K562 (cell line): Measurements from ENCODE around the gene STX1B. TPM values are rescaled to one million over a fixed set of nuclear protein-coding genes. Genes with fewer than 3 reads are reported as not detected.

ENCODE experiments used
- ATAC-seq: fragments of 200-7000 bp; cut with Tn5 transposase; 3 replicates; pipeline ENCODE4 v1.9.1; 2020; ENCODE audit warnings: moderate library complexity
- BruUV-seq: library from RNA; stranded (reverse); fragments of 400-500 nt; replicated peaks from 2 replicates; lab custom pipeline; 2021; lab: Mats Ljungman, UMichigan
- CTCF ChIA-PET: fragments of 300-600 bp; formaldehyde crosslinking; extraction: SDS; loops from one replicate; lab custom pipeline; 2021; ENCODE audit warnings: low intra/inter-chr PET ratio; lab: Yijun Ruan, JAX
- POLR2A ChIA-PET: fragments of 300-600, 350-650 bp; sonication (Branson Sonifier 250); formaldehyde crosslinking; extraction: SDS; loops from one replicate; lab custom pipeline; 2021; ENCODE audit warnings: antibody characterized with exemption, inconsistent platforms; lab: Yijun Ruan, JAX
- DNase-seq, 4 experiments: peaks; one replicate each; pipeline versions ENCODE4 v3.0.0 to v3.0.0-alpha.2; 2011 to 2018; ENCODE audit warnings: low spot score in 3 of 4, mixed read lengths in 3 of 4; ENCODE audit errors: extremely low read depth in 1 of 4
- FAIRE-seq: peaks from 2 replicates; lab custom pipeline; 2011; peaks lifted over from hg19 to GRCh38; lab: Jason Lieb, UNC
- H2AFZ ChIP-seq: 2 replicates; pipeline ENCODE4 v1.6.0; 2011; ENCODE audit warnings: low read depth, low read length, control low read depth, inconsistent platforms
- H3K27ac ChIP-seq: fragments of 200-600 bp; 3 replicates; pipeline ENCODE4 v1.8.0; 2011; ENCODE audit warnings: low read depth, mild to moderate bottlenecking, control low read depth, inconsistent platforms, low read length, moderate library complexity, mixed read lengths; ENCODE audit errors: extremely low read depth
- H3K27me3 ChIP-seq, 2 experiments: fragments of 300-600 bp in 1 of 2; 2 replicates in 1 of 2; 3 replicates in 1 of 2; pipeline versions ENCODE4 v1.6.0 to v1.8.0; 2011; ENCODE audit warnings: inconsistent platforms in 2 of 2, low read length in 2 of 2, mild to moderate bottlenecking in 1 of 2, mixed read lengths in 1 of 2, moderate library complexity in 1 of 2; ENCODE audit not compliant: control insufficient read depth in 2 of 2, insufficient read depth in 2 of 2
- H3K36me3 ChIP-seq: fragments of 300-600 bp; 3 replicates; pipeline ENCODE4 v1.8.0; 2011; ENCODE audit warnings: mild to moderate bottlenecking, low read length, inconsistent platforms; ENCODE audit not compliant: control insufficient read depth, insufficient read depth
- H3K4me1 ChIP-seq, 2 experiments: fragments of 200-600 bp in 1 of 2; replicated peaks in 1 of 2; 2 replicates in 1 of 2; 3 replicates in 1 of 2; pipeline versions ENCODE4 v1.5.1 to v1.8.0; 2011; ENCODE audit warnings: inconsistent platforms in 2 of 2, low read length in 2 of 2, mild to moderate bottlenecking in 1 of 2, mixed read lengths in 1 of 2, moderate library complexity in 1 of 2; ENCODE audit not compliant: control insufficient read depth in 2 of 2, insufficient read depth in 2 of 2
- H3K4me2 ChIP-seq: 2 replicates; pipeline ENCODE4 v1.6.1; 2011; ENCODE audit warnings: low read length, control low read depth, inconsistent platforms, mixed read lengths; ENCODE audit not compliant: insufficient read depth
- H3K4me3 ChIP-seq: fragments of 200-600 bp; sonication (generic), shearing (Covaris generic); 2 replicates; pipeline ENCODE4 v1.5.1; 2016; ENCODE audit warnings: control low read depth, inconsistent platforms
- H3K79me2 ChIP-seq: fragments of 200-600 bp; 3 replicates; pipeline ENCODE4 v1.8.0; 2011; ENCODE audit warnings: low read length, inconsistent platforms; ENCODE audit not compliant: control insufficient read depth, insufficient read depth
- H3K9ac ChIP-seq, 2 experiments: 2 replicates each; pipeline versions ENCODE4 v1.6.0 to v1.6.1; 2011; ENCODE audit warnings: low read depth in 2 of 2, low read length in 2 of 2, control low read depth in 1 of 2, inconsistent platforms in 1 of 2, mild to moderate bottlenecking in 1 of 2, mixed read lengths in 1 of 2; ENCODE audit not compliant: insufficient read depth in 1 of 2
- H3K9me1 ChIP-seq: one replicate; pipeline ENCODE4 v1.6.0; 2011; ENCODE audit warnings: inconsistent platforms, mild to moderate bottlenecking, low read length, moderate library complexity; ENCODE audit not compliant: control insufficient read depth, insufficient read depth
- H3K9me3 ChIP-seq: replicated peaks from 2 replicates; pipeline ENCODE4 v1.5.1; 2011; ENCODE audit warnings: low read depth, low read length, inconsistent platforms; ENCODE audit not compliant: control insufficient read depth, insufficient read depth
- H4K20me1 ChIP-seq: replicated peaks from 2 replicates; pipeline ENCODE4 v1.6.1; 2011; ENCODE audit warnings: low read length, inconsistent platforms, mixed read lengths; ENCODE audit not compliant: control insufficient read depth, insufficient read depth
- ADNP ChIP-seq: fragments of 200-800 bp; sonication (Bioruptor generic); IDR thresholded peaks from 2 replicates; pipeline ENCODE4 v1.6.1; 2016; ENCODE audit warnings: missing genetic modification characterization, missing compliant biosample characterization
- BCOR ChIP-seq: fragments of 450-650 bp; IDR thresholded peaks from 2 replicates; pipeline ENCODE4 v1.6.1; 2016
- BRD9 ChIP-seq: fragments of 450-650 bp; IDR thresholded peaks from 2 replicates; pipeline ENCODE4 v1.6.1; 2018; ENCODE audit warnings: low read depth; ENCODE audit not compliant: partially characterized antibody
- DACH1 ChIP-seq: fragments of 450-650 bp; IDR thresholded peaks from 2 replicates; pipeline ENCODE4 v1.6.1; 2018; ENCODE audit not compliant: partially characterized antibody
- GTF2E2 ChIP-seq: fragments of 200-800 bp; sonication (Bioruptor generic); IDR thresholded peaks from 2 replicates; pipeline ENCODE4 v1.6.1; 2016; ENCODE audit warnings: missing genetic modification characterization, missing compliant biosample characterization
- KLF10 ChIP-seq: fragments of 250-450 bp; sonication (Bioruptor Pico); IDR thresholded peaks from 2 replicates; pipeline ENCODE4 v1.6.1; 2021; ENCODE audit warnings: matching md5 sums
- MCM7 ChIP-seq, 2 experiments: fragments of 450-650 bp; IDR thresholded peaks; 2 replicates each; pipeline ENCODE4 v1.6.1; 2016 to 2018
- NFYB ChIP-seq: IDR thresholded peaks from 2 replicates; pipeline ENCODE4 v1.6.1; 2011; ENCODE audit warnings: mild to moderate bottlenecking, moderate library complexity; ENCODE audit not compliant: insufficient read length; ENCODE audit errors: extremely low read depth
- NUFIP1 ChIP-seq: fragments of 450-650 bp; IDR thresholded peaks from 2 replicates; pipeline ENCODE4 v1.6.1; 2018; ENCODE audit not compliant: partially characterized antibody
- PHF20 ChIP-seq: fragments of 450-650 bp; IDR thresholded peaks from 2 replicates; pipeline ENCODE4 v1.6.1; 2018; ENCODE audit not compliant: partially characterized antibody
- SIN3A ChIP-seq, 2 experiments: fragments of 150-350 bp in 1 of 2; IDR thresholded peaks; 2 replicates each; pipeline ENCODE4 v1.6.1; 2011 to 2016; ENCODE audit warnings: borderline replicate concordance in 2 of 2, low read depth in 2 of 2, low read length in 2 of 2, mild to moderate bottlenecking in 2 of 2, moderate library complexity in 2 of 2; ENCODE audit not compliant: control insufficient read depth in 1 of 2
- SMARCA5 ChIP-seq: fragments of 450-650 bp; IDR thresholded peaks from 2 replicates; pipeline ENCODE4 v1.6.1; 2016
- SNIP1 ChIP-seq: fragments of 450-650 bp; IDR thresholded peaks from 2 replicates; pipeline ENCODE4 v1.7.1; 2017; ENCODE audit warnings: low read depth, mild to moderate bottlenecking
- TBP ChIP-seq: optimal IDR thresholded peaks from 2 replicates; pipeline ENCODE3; 2011; ENCODE audit warnings: low read depth, low read length, improper control_type of control experiment
- TEAD4 ChIP-seq, 2 experiments: sonication (generic) in 1 of 2; formaldehyde crosslinking in 1 of 2; IDR thresholded peaks; 2 replicates each; pipeline versions ENCODE4 v1.6.1 to v1.8.0; 2012 to 2022; ENCODE audit warnings: borderline replicate concordance in 1 of 2, inconsistent platforms in 1 of 2, low read length in 1 of 2, mild to moderate bottlenecking in 1 of 2, missing genetic modification reagents in 1 of 2
- ZBTB17 ChIP-seq: fragments of 450-650 bp; formaldehyde crosslinking; IDR thresholded peaks from 2 replicates; pipeline ENCODE4 v1.4.0; 2020; ENCODE audit warnings: mild to moderate bottlenecking
- ZFP1 ChIP-seq: fragments of 450-650 bp; formaldehyde crosslinking; IDR thresholded peaks from 2 replicates; pipeline ENCODE4 v1.4.0; 2020; ENCODE audit warnings: mild to moderate bottlenecking, mixed read lengths
- ZNF316 ChIP-seq: fragments of 450-650 bp; IDR thresholded peaks from 2 replicates; pipeline ENCODE4 v1.6.1; 2016
- WGBS: fragments of 100-300 bp; shearing (Covaris generic); methylation state at CpG from one replicate; pipeline ENCODE4 v1.1.6; 2016; ENCODE audit warnings: low coverage, mixed read lengths; ENCODE audit not compliant: insufficient coverage; ENCODE audit errors: missing lambda C conversion rate; 5-methylcytosine and 5-hydroxymethylcytosine counted together
- in situ Hi-C: fragments of 300-500 bp; cut with MboI; formaldehyde crosslinking; loops from 4 replicates; pipeline ENCODE4 v1.15.0; 2018; ENCODE audit warnings: inconsistent platforms, mixed read lengths
- intact Hi-C: fragments of 100-400 bp; cut with micrococcal nuclease; formaldehyde crosslinking; loops from 2 replicates; pipeline ENCODE4 v1.14.2; 2022
- polyA plus RNA-seq, 8 experiments: library from polyadenylated mRNA; depleted of rRNA in 4 of 8; stranded (reverse) in 5 of 8; unstranded in 3 of 8; fragments of >200 nt; fragmentation: Nextera tagmentation in 2 of 8; fragmentation: Illumina TruSeq in 1 of 8; extraction: Ambion mirVana in 2 of 8; extraction: Trizol in 1 of 8; gene quantifications; 2 replicates each; pipeline versions ENCODE4 v1.2.1 to v1.2.3, GENCODE V29; 2011 to 2014; ENCODE audit warnings: inconsistent platforms in 1 of 8, missing spikeins in 1 of 8
- total RNA-seq, 7 experiments: library from RNA; depleted of rRNA in 6 of 7; stranded (reverse); fragments of >200 nt in 6 of 7; fragmentation: Illumina TruSeq in 2 of 7; extraction: Trizol in 2 of 7; gene quantifications; 2 replicates each; pipeline versions ENCODE4 v1.2.1 to v1.2.3, GENCODE V29; 2011 to 2021; ENCODE audit warnings: low replicate concordance in 1 of 7
- TF ChIP-seq, protein P1 (sequence below): IDR thresholded peaks from 2 replicates; pipeline ENCODE4 v1.6.1; 2012; ENCODE audit warnings: low read depth, low read length, improper control_type of control experiment, borderline replicate concordance
- TF ChIP-seq, protein P2 (sequence below): sonication (generic); formaldehyde crosslinking; IDR thresholded peaks from 2 replicates; pipeline ENCODE4 v1.8.0; 2022; ENCODE audit warnings: mild to moderate bottlenecking, missing genetic modification reagents, borderline replicate concordance
- TF ChIP-seq, protein P3 (sequence below): fragments of 200-800 bp; sonication (Bioruptor generic); IDR thresholded peaks from 2 replicates; pipeline ENCODE4 v1.6.1; 2017; ENCODE audit warnings: missing genetic modification characterization, missing compliant biosample characterization

The STX1B gene
- total and polyA plus RNA-seq, 9 of the 15 experiments (the other 6 are each of a cell fraction or from before 2014, with no cell fraction given) = 0.07 to 2.5 (median 0.86) TPM

GRCh38 chr16:31008551-31008950, 1.9 kb downstream of the STX1B start:
- no TSS peak for BruUV-seq
- no peak overlapping the region for H2AFZ ChIP-seq
- TF ChIP-seq, protein P1, sequence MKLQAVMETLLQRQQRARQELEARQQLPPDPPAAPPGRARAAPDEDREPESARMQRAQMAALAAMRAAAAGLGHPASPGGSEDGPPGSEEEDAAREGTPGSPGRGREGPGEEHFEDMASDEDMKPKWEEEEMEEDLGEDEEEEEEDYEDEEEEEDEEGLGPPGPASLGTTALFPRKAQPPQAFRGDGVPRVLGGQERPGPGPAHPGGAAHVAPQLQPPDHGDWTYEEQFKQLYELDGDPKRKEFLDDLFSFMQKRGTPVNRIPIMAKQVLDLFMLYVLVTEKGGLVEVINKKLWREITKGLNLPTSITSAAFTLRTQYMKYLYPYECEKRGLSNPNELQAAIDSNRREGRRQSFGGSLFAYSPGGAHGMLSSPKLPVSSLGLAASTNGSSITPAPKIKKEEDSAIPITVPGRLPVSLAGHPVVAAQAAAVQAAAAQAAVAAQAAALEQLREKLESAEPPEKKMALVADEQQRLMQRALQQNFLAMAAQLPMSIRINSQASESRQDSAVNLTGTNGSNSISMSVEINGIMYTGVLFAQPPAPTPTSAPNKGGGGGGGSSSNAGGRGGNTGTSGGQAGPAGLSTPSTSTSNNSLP = no peak
- TF ChIP-seq DACH1 (no peak), ZFP1 (CRISPR knock-in tag) (no peak), NUFIP1 (no peak), ZNF316 (no peak), TEAD4 (IDR thresholded peaks at IDR 0.05; ENCODE audit: low read length) (no peak), TEAD4 (CRISPR knock-in tag; IDR thresholded peaks at IDR 0.05; ENCODE audit: borderline replicate concordance) (no peak), KLF10 (CRISPR knock-in tag) (no peak), NFYB (no peak), ZBTB17 (CRISPR knock-in tag) (no peak), TBP (no peak), ADNP (tag) (peak; percentile 54; the same call in 1 of the 2 replicates), BCOR (peak; percentile 87), SNIP1 (no peak), PHF20 (no peak), SIN3A (IDR thresholded peaks at IDR 0.05; ENCODE audit: borderline replicate concordance in 2 of 2, control insufficient read depth in 1 of 2, low read depth in 2 of 2, low read length in 2 of 2) (no peak), MCM7 (IDR thresholded peaks at IDR 0.05) (no peak), GTF2E2 (no peak), BRD9 (peak; percentile 85), SMARCA5 (peak; percentile 68; the same call in 1 of the 2 replicates)
- TF ChIP-seq, protein P2, sequence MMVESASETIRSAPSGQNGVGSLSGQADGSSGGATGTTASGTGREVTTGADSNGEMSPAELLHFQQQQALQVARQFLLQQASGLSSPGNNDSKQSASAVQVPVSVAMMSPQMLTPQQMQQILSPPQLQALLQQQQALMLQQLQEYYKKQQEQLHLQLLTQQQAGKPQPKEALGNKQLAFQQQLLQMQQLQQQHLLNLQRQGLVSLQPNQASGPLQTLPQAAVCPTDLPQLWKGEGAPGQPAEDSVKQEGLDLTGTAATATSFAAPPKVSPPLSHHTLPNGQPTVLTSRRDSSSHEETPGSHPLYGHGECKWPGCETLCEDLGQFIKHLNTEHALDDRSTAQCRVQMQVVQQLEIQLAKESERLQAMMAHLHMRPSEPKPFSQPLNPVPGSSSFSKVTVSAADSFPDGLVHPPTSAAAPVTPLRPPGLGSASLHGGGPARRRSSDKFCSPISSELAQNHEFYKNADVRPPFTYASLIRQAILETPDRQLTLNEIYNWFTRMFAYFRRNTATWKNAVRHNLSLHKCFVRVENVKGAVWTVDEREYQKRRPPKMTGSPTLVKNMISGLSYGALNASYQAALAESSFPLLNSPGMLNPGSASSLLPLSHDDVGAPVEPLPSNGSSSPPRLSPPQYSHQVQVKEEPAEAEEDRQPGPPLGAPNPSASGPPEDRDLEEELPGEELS = no peak
- TF ChIP-seq, protein P3, sequence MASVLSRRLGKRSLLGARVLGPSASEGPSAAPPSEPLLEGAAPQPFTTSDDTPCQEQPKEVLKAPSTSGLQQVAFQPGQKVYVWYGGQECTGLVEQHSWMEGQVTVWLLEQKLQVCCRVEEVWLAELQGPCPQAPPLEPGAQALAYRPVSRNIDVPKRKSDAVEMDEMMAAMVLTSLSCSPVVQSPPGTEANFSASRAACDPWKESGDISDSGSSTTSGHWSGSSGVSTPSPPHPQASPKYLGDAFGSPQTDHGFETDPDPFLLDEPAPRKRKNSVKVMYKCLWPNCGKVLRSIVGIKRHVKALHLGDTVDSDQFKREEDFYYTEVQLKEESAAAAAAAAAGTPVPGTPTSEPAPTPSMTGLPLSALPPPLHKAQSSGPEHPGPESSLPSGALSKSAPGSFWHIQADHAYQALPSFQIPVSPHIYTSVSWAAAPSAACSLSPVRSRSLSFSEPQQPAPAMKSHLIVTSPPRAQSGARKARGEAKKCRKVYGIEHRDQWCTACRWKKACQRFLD (CRISPR knock-in tag) = no peak

More at GRCh38 chr16:31008551-31008950, 1.9 kb downstream of the STX1B start:
- H3K9ac ChIP-seq = no peak overlapping the region
- H3K4me3 ChIP-seq = no peak overlapping the region
- no peaks in the 10 kb centered on the region for H3K9me1 ChIP-seq
- H4K20me1 ChIP-seq = no peaks in the 10 kb centered on the region
- no peak overlapping the region for H3K27ac ChIP-seq
- H3K27me3 ChIP-seq = peaks cover 13 to 23% of the 10 kb centered on the region in 2 experiments; a peak in 4 of 5 replicates
- no peaks in the 10 kb centered on the region for H3K9me3 ChIP-seq
- intact Hi-C loops = no loop called here
- ChIA-PET POLR2A (interaction anchor here (0.7 kb wide), 1 partner anchor 18 kb away, joined by 3 read pairs; no protein-coding TSS in a partner anchor), CTCF (no interaction called here)
- ATAC-seq (no peak), FAIRE-seq (no peak), DNase-seq (no peak)
- no peaks in the 10 kb centered on the region for H3K79me2 ChIP-seq
- peaks cover 6 to 19% of the 10 kb centered on the region in 2 experiments; a peak in 3 of 5 replicates for H3K4me1 ChIP-seq
- H3K4me2 ChIP-seq = no peak overlapping the region
- WGBS = 16% methylated on average over 5 of the region's 5 CpGs
- no peaks in the 10 kb centered on the region for H3K36me3 ChIP-seq
- in situ Hi-C loops = no loop called here
